Neural cell (in vitro differentiated cells): Measurements from ENCODE around the gene ADAMTS17. TPM values are rescaled to one million over a fixed set of nuclear protein-coding genes. Genes with fewer than 3 reads are reported as not detected.

Experiments
- H2AFZ ChIP-seq: fragments of 200-600, 300-800 bp; sonication (generic), shearing (Covaris generic); 2 replicates; pipeline ENCODE4 v1.6.0; 2014; ENCODE audit warnings: low read depth, mild to moderate bottlenecking, antibody characterized with exemption, low read length, moderate library complexity
- H3F3A ChIP-seq: fragments of 200-600 bp; shearing (Covaris generic); 2 replicates; pipeline ENCODE4 v1.6.1; 2016; ENCODE audit warnings: mild to moderate bottlenecking, moderate library complexity, mixed read lengths, antibody characterized with exemption, low read length; ENCODE audit not compliant: insufficient read depth, poor library complexity, severe bottlenecking
- H3K27ac ChIP-seq: fragments of 200-600, 300-800 bp; sonication (generic), shearing (Covaris generic); 2 replicates; pipeline ENCODE4 v1.5.1; 2014; ENCODE audit warnings: mild to moderate bottlenecking, low read length, moderate library complexity
- H3K27me3 ChIP-seq: fragments of 300-800, 200-600 bp; sonication (generic), shearing (Covaris generic); 2 replicates; pipeline ENCODE4 v1.6.0; 2014; ENCODE audit warnings: mild to moderate bottlenecking, low read depth, low read length, moderate library complexity; ENCODE audit not compliant: insufficient read depth
- H3K36me3 ChIP-seq: fragments of 300-800, 200-600 bp; sonication (generic), shearing (Covaris generic); 2 replicates; pipeline ENCODE4 v1.5.1; 2014; ENCODE audit warnings: mild to moderate bottlenecking, antibody characterized with exemption, low read length, moderate library complexity; ENCODE audit not compliant: insufficient read depth
- H3K4me2 ChIP-seq: fragments of 300-800, 200-600 bp; sonication (generic), shearing (Covaris generic); 2 replicates; pipeline ENCODE4 v1.6.0; 2014; ENCODE audit warnings: mild to moderate bottlenecking, low read length
- H3K4me3 ChIP-seq: fragments of 300-800, 200-600 bp; sonication (generic), shearing (Covaris generic); 2 replicates; pipeline ENCODE4 v1.5.1; 2014; ENCODE audit warnings: mild to moderate bottlenecking, low read length, moderate library complexity
- H3K79me2 ChIP-seq: fragments of 200-600 bp; shearing (Covaris generic); replicated peaks from 2 replicates; pipeline ENCODE4 v1.6.0; 2014; ENCODE audit warnings: mild to moderate bottlenecking, low read length, moderate library complexity; ENCODE audit not compliant: insufficient read depth
- H3K9ac ChIP-seq: fragments of 300-800, 200-600 bp; sonication (generic), shearing (Covaris generic); 2 replicates; pipeline ENCODE4 v1.6.1; 2016; ENCODE audit warnings: mild to moderate bottlenecking, low read length, mixed read lengths
- H3K9me2 ChIP-seq: fragments of 200-600 bp; shearing (Covaris generic); 2 replicates; pipeline ENCODE4 v1.6.1; 2016; ENCODE audit warnings: mild to moderate bottlenecking, low read length, mixed read lengths; ENCODE audit not compliant: insufficient read depth
- H3K9me3 ChIP-seq: fragments of 200-600, 300-800 bp; sonication (generic), shearing (Covaris generic); 2 replicates; pipeline ENCODE4 v1.6.1; 2016; ENCODE audit warnings: mild to moderate bottlenecking, mixed run types, low read length, moderate library complexity, mixed read lengths
- H4K20me1 ChIP-seq: fragments of 200-600 bp; shearing (Covaris generic); 2 replicates; pipeline ENCODE4 v1.6.1; 2016; ENCODE audit warnings: mild to moderate bottlenecking, mixed run types; ENCODE audit not compliant: insufficient read depth
- CTCF ChIP-seq: fragments of 450-650 bp; IDR thresholded peaks from 2 replicates; pipeline ENCODE4 v1.5.1; 2014; ENCODE audit warnings: antibody characterized with exemption, mild to moderate bottlenecking, moderate library complexity; ENCODE audit not compliant: poor library complexity, severe bottlenecking
- EP300 ChIP-seq: fragments of 450-650 bp; conservative IDR thresholded peaks from 2 replicates; pipeline ENCODE4 v1.6.1; 2014; ENCODE audit warnings: antibody characterized with exemption, mild to moderate bottlenecking, moderate library complexity; ENCODE audit not compliant: poor library complexity, severe bottlenecking
- EZH2 ChIP-seq: fragments of 200-600, 300-800 bp; shearing (Covaris generic), sonication (generic); IDR thresholded peaks from 2 replicates; pipeline ENCODE4 v1.6.1; 2014; ENCODE audit warnings: antibody characterized with exemption, low read length, borderline replicate concordance, mild to moderate bottlenecking; ENCODE audit not compliant: insufficient read depth, poor library complexity, severe bottlenecking
- MXI1 ChIP-seq: fragments of 450-650 bp; conservative IDR thresholded peaks from 2 replicates; pipeline ENCODE4 v1.6.1; 2014; ENCODE audit warnings: antibody characterized with exemption, mild to moderate bottlenecking; ENCODE audit not compliant: poor library complexity, severe bottlenecking
- POLR2AphosphoS5 ChIP-seq: IDR thresholded peaks from 2 replicates; pipeline ENCODE4 v1.6.1; 2012
- RAD21 ChIP-seq: fragments of 450-650 bp; conservative IDR thresholded peaks from 2 replicates; pipeline ENCODE4 v1.6.1; 2014; ENCODE audit warnings: antibody characterized with exemption, mild to moderate bottlenecking, moderate library complexity
- SMC3 ChIP-seq: fragments of 450-650 bp; conservative IDR thresholded peaks from 2 replicates; pipeline ENCODE4 v1.6.1; 2014; ENCODE audit warnings: antibody characterized with exemption, mild to moderate bottlenecking, moderate library complexity; ENCODE audit not compliant: poor library complexity
- TAF1 ChIP-seq: IDR thresholded peaks from 2 replicates; pipeline ENCODE4 v1.6.1; 2012; ENCODE audit warnings: low read depth
- polyA plus RNA-seq: library from polyadenylated mRNA; depleted of rRNA; stranded (reverse); fragments of >200 nt; gene quantifications from 2 replicates; pipeline ENCODE4 v1.2.3, GENCODE V29; 2014
- TF ChIP-seq, protein P1 (sequence below): IDR thresholded peaks from 2 replicates; pipeline ENCODE4 v1.6.1; 2012; ENCODE audit warnings: borderline replicate concordance

Gene ADAMTS17
- polyA plus RNA-seq, 1 donor from 2014 or later = 0.04 TPM

- Histone ChIP-seq H4K20me1 (no peaks in the 10 kb centered on the region), H3K9me3 (no peaks in the 10 kb centered on the region), H3K9ac (no peak overlapping the region), H3K36me3 (no peaks in the 10 kb centered on the region), H3K9me2 (no peaks in the 10 kb centered on the region), H3K79me2 (no peaks in the 10 kb centered on the region), H2AFZ (no peak overlapping the region), H3K27me3 (no peaks in the 10 kb centered on the region), H3K27ac (no peak overlapping the region), H3K4me2 (no peak overlapping the region), H3K4me3 (no peak overlapping the region), H3F3A (no peaks in the 10 kb centered on the region)
- TF ChIP-seq POLR2AphosphoS5 = no peak
- TF ChIP-seq EP300 = no peak
- TF ChIP-seq SMC3 = no peak
- TF ChIP-seq TAF1 = no peak
These were observed 210.2 kb downstream of the ADAMTS17 start for GRCh38 chr15:100131321-100132224.

GRCh38 chr15:100129677-100130076 is 212.1 kb downstream of the ADAMTS17 start:
- no peak overlapping the region for H3K4me2 ChIP-seq
- no peaks in the 10 kb centered on the region for H3F3A ChIP-seq
- H3K79me2 ChIP-seq = no peaks in the 10 kb centered on the region
- no peaks in the 10 kb centered on the region for H3K9me2 ChIP-seq
- no peak overlapping the region for H3K4me3 ChIP-seq
- H4K20me1 ChIP-seq = no peaks in the 10 kb centered on the region
- no peak overlapping the region for H3K27ac ChIP-seq
- TF ChIP-seq TAF1 (no peak), EZH2 (no peak), POLR2AphosphoS5 (no peak), EP300 (no peak), RAD21 (no peak), MXI1 (no peak), SMC3 (no peak), CTCF (no peak)
- TF ChIP-seq, protein P1, sequence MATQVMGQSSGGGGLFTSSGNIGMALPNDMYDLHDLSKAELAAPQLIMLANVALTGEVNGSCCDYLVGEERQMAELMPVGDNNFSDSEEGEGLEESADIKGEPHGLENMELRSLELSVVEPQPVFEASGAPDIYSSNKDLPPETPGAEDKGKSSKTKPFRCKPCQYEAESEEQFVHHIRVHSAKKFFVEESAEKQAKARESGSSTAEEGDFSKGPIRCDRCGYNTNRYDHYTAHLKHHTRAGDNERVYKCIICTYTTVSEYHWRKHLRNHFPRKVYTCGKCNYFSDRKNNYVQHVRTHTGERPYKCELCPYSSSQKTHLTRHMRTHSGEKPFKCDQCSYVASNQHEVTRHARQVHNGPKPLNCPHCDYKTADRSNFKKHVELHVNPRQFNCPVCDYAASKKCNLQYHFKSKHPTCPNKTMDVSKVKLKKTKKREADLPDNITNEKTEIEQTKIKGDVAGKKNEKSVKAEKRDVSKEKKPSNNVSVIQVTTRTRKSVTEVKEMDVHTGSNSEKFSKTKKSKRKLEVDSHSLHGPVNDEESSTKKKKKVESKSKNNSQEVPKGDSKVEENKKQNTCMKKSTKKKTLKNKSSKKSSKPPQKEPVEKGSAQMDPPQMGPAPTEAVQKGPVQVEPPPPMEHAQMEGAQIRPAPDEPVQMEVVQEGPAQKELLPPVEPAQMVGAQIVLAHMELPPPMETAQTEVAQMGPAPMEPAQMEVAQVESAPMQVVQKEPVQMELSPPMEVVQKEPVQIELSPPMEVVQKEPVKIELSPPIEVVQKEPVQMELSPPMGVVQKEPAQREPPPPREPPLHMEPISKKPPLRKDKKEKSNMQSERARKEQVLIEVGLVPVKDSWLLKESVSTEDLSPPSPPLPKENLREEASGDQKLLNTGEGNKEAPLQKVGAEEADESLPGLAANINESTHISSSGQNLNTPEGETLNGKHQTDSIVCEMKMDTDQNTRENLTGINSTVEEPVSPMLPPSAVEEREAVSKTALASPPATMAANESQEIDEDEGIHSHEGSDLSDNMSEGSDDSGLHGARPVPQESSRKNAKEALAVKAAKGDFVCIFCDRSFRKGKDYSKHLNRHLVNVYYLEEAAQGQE = no peak
- H2AFZ ChIP-seq = no peak overlapping the region
- H3K9ac ChIP-seq = no peak overlapping the region
- no peaks in the 10 kb centered on the region for H3K36me3 ChIP-seq
- H3K9me3 ChIP-seq = no peaks in the 10 kb centered on the region
- no peaks in the 10 kb centered on the region for H3K27me3 ChIP-seq
